Astrocyte (in vitro differentiated cells and primary cell): ENCODE results near the gene ST8SIA6. TPM values are rescaled to one million over a fixed set of nuclear protein-coding genes. Genes with fewer than 3 reads are reported as not detected.
A peak's percentile ranks its signal among the peaks of the same experiment; 100 is the strongest.

ENCODE experiments used
- DNase-seq: peaks from one replicate; pipeline ENCODE4 v3.0.0-alpha.2; 2010; ENCODE audit warnings: low read depth
- FAIRE-seq: peaks from 2 replicates; lab custom pipeline; 2011; peaks lifted over from hg19 to GRCh38; lab: Jason Lieb, UNC
- H2AFZ ChIP-seq: 2 replicates; pipeline ENCODE4 v1.6.0; 2012; ENCODE audit warnings: low read depth, low read length, inconsistent platforms
- H3K27ac ChIP-seq: 2 replicates; pipeline ENCODE4 v1.5.1; 2011; ENCODE audit warnings: low read depth, low read length, inconsistent platforms
- H3K27me3 ChIP-seq: 2 replicates; pipeline ENCODE4 v1.6.0; 2011; ENCODE audit warnings: low read length, inconsistent platforms; ENCODE audit not compliant: insufficient read depth
- H3K36me3 ChIP-seq: 2 replicates; pipeline ENCODE4 v1.5.1; 2011; ENCODE audit warnings: low read length, inconsistent platforms; ENCODE audit not compliant: insufficient read depth
- H3K4me1 ChIP-seq: 2 replicates; pipeline ENCODE4 v1.5.1; 2011; ENCODE audit warnings: low read length, inconsistent platforms; ENCODE audit not compliant: insufficient read depth
- H3K4me2 ChIP-seq: 2 replicates; pipeline ENCODE4 v1.6.0; 2012; ENCODE audit warnings: low read length, inconsistent platforms
- H3K4me3 ChIP-seq: 2 replicates; pipeline ENCODE4 v1.5.1; 2011; ENCODE audit warnings: low read depth, mild to moderate bottlenecking, low read length, inconsistent platforms; ENCODE audit not compliant: insufficient read depth
- H3K79me2 ChIP-seq: 2 replicates; pipeline ENCODE4 v1.6.0; 2012; ENCODE audit warnings: mild to moderate bottlenecking, low read length, inconsistent platforms; ENCODE audit not compliant: insufficient read depth
- H3K9ac ChIP-seq: 2 replicates; pipeline ENCODE4 v1.6.0; 2012; ENCODE audit warnings: mild to moderate bottlenecking, low read length, inconsistent platforms
- H3K9me3 ChIP-seq: 2 replicates; pipeline ENCODE4 v1.5.1; 2012; ENCODE audit warnings: low read depth, mild to moderate bottlenecking, low read length, inconsistent platforms; ENCODE audit not compliant: insufficient read depth
- H4K20me1 ChIP-seq: 2 replicates; pipeline ENCODE4 v1.6.0; 2012; ENCODE audit warnings: low read length, inconsistent platforms; ENCODE audit not compliant: insufficient read depth
- H3K27ac Mint-ChIP-seq: one replicate; pipeline ENCODE4 v1.8.0; 2021; ENCODE audit warnings: mild to moderate bottlenecking, mixed read lengths; ENCODE audit not compliant: unreplicated experiment
- H3K27me3 Mint-ChIP-seq: one replicate; pipeline ENCODE4 v1.8.0; 2021; ENCODE audit warnings: low read depth, mixed read lengths; ENCODE audit not compliant: unreplicated experiment
- H3K36me3 Mint-ChIP-seq: one replicate; pipeline ENCODE4 v1.8.0; 2021; ENCODE audit warnings: low read depth, mixed read lengths; ENCODE audit not compliant: unreplicated experiment
- H3K4me1 Mint-ChIP-seq: one replicate; pipeline ENCODE4 v1.8.0; 2021; ENCODE audit warnings: low read depth, mixed read lengths; ENCODE audit not compliant: unreplicated experiment
- H3K4me3 Mint-ChIP-seq: one replicate; pipeline ENCODE4 v1.8.0; 2021; ENCODE audit warnings: mild to moderate bottlenecking, moderate library complexity, mixed read lengths; ENCODE audit not compliant: unreplicated experiment
- H3K9me3 Mint-ChIP-seq: one replicate; pipeline ENCODE4 v1.8.0; 2021; ENCODE audit warnings: mild to moderate bottlenecking, mixed read lengths; ENCODE audit not compliant: unreplicated experiment
- EZH2 ChIP-seq: IDR thresholded peaks from 2 replicates; pipeline ENCODE4 v1.6.1; 2012; ENCODE audit warnings: mild to moderate bottlenecking, low read length, inconsistent platforms; ENCODE audit not compliant: insufficient read depth
- total RNA-seq: library from RNA; stranded (reverse); gene quantifications from 2 replicates; pipeline ENCODE4 v1.2.1, GENCODE V29; 2021
- TF ChIP-seq, protein P1 (sequence below): IDR thresholded peaks from 2 replicates; pipeline ENCODE4 v1.5.1; 2011; ENCODE audit warnings: low read depth, mild to moderate bottlenecking, inconsistent platforms, low read length, moderate library complexity; ENCODE audit not compliant: insufficient read depth

ST8SIA6 gene
- total RNA-seq, 1 donor from 2014 or later = not detected

DNA sequence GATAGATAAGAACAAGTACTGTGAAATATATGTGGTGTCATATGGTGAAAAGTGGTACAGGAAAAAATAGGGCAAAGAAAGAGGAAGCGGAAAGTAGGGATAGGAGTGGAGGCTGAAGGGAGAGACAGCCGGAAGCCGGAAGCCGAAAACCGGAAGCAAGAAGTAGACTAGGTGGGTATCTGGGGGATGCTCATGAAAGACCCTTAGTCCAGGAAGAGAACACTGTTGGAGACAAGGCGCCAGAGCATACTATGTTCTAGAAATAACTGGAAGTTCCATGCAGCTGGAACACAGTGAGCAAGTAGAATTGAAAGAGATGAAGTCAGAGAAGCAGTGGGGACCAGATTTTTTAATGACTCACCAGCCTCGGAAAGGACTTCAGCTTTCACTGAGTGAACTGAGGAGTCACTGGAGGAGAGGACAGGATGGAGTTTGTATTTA is 22.5 kb downstream of the ST8SIA6 start:
- H4K20me1 ChIP-seq = no peaks in the 10 kb centered on the region
- H2AFZ ChIP-seq = no peak overlapping the region
- no peaks in the 10 kb centered on the region for H3K9me3 Mint-ChIP-seq

DNA sequence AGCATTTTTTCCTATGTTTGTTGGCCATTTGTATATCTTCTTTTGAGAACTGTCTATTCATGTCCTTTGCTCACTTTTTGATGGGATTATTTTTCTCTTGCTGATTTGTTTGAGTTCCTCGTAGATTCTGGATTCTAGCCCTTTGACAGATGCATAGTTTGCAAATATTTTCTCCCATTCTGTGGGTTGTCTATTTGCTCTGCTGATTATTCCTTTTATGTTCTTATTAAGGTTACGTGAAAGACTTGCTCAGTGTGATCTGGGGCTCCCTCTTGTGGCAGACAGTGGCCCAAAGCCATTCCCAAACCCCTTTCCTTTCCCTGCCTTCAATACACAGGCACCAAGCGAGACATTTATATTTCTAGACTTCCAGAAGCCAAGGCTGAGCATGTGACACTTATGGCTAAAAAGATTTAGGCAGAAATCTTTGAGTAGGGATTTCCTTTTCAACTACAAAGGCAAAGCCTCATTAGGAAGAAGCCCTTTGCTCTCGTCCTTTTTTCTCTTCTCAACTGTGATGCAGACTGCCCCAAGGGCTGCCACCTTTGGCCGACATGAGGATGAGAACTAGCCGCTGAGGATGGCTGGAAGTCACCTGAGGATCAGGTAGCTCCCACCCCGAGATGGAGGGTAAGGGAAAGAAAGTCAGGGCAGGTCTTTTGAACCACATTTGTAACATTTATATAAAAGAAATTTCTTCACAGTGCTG is 23.6 kb downstream of the ST8SIA6 start:
- Histone ChIP-seq H3K4me2 (peak overlapping the region; percentile 32), H3K27me3 (no peaks in the 10 kb centered on the region), H3K4me1 (no peaks in the 10 kb centered on the region), H3K79me2 (no peaks in the 10 kb centered on the region), H4K20me1 (no peaks in the 10 kb centered on the region), H2AFZ (no peak overlapping the region), H3K9me3 (no peaks in the 10 kb centered on the region), H3K9ac (no peak overlapping the region), H3K36me3 (no peaks in the 10 kb centered on the region), H3K4me3 (no peak overlapping the region), H3K27ac (no peak overlapping the region)
- H3K27me3 Mint-ChIP-seq = no peaks in the 10 kb centered on the region
- TF ChIP-seq, protein P1, sequence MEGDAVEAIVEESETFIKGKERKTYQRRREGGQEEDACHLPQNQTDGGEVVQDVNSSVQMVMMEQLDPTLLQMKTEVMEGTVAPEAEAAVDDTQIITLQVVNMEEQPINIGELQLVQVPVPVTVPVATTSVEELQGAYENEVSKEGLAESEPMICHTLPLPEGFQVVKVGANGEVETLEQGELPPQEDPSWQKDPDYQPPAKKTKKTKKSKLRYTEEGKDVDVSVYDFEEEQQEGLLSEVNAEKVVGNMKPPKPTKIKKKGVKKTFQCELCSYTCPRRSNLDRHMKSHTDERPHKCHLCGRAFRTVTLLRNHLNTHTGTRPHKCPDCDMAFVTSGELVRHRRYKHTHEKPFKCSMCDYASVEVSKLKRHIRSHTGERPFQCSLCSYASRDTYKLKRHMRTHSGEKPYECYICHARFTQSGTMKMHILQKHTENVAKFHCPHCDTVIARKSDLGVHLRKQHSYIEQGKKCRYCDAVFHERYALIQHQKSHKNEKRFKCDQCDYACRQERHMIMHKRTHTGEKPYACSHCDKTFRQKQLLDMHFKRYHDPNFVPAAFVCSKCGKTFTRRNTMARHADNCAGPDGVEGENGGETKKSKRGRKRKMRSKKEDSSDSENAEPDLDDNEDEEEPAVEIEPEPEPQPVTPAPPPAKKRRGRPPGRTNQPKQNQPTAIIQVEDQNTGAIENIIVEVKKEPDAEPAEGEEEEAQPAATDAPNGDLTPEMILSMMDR = peak; percentile 95
- no peak for TF ChIP-seq EZH2
- no peaks in the 10 kb centered on the region for H3K9me3 Mint-ChIP-seq
- no peak overlapping the region for H3K27ac Mint-ChIP-seq
- no peaks in the 10 kb centered on the region for H3K36me3 Mint-ChIP-seq
- DNase-seq (peak; percentile 49), FAIRE-seq (no peak)
- H3K4me3 Mint-ChIP-seq = no peak overlapping the region
- peaks cover 3% of the 10 kb centered on the region for H3K4me1 Mint-ChIP-seq

More for the DNA sequence above, 22.5 kb downstream of the ST8SIA6 start:
- FAIRE-seq (no peak), DNase-seq (peak; percentile 49)
- H3K36me3 ChIP-seq = no peaks in the 10 kb centered on the region
- no peak overlapping the region for H3K27ac Mint-ChIP-seq
- H3K27me3 Mint-ChIP-seq = no peaks in the 10 kb centered on the region
- H3K9me3 ChIP-seq = no peaks in the 10 kb centered on the region
- no peaks in the 10 kb centered on the region for H3K4me1 ChIP-seq
- no peaks in the 10 kb centered on the region for H3K27me3 ChIP-seq
- H3K79me2 ChIP-seq = no peaks in the 10 kb centered on the region
- no peak overlapping the region for H3K4me3 ChIP-seq
- H3K9ac ChIP-seq = no peak overlapping the region
- no peak overlapping the region for H3K4me3 Mint-ChIP-seq
- H3K27ac ChIP-seq = no peak overlapping the region
- H3K4me2 ChIP-seq = no peak overlapping the region
- H3K36me3 Mint-ChIP-seq = no peaks in the 10 kb centered on the region
- TF ChIP-seq, protein P1 = no peak
- no peak for TF ChIP-seq EZH2
- peaks cover 3% of the 10 kb centered on the region for H3K4me1 Mint-ChIP-seq

DNA sequence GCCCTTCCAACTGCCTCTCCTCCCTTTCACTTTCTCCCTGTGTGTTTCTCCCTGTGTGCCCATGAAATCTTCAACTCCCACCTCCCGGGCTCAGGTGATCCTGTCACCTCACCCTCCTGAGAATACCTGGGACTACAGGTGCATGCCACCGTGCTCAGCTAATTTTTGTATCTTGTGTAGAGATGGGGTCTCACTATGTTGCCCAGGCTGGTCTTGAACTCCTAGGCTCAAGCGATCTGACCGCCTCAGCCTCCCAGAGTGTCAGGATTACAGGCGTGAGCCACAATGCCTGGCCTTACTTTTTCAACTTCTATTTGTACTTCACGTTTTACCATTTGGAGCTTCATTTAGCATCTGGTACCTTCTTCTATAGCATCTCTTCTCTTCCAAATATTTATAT is 24.9 kb downstream of the ST8SIA6 start:
- no peaks in the 10 kb centered on the region for H3K36me3 ChIP-seq
- H3K4me3 ChIP-seq = no peak overlapping the region
- Mint-ChIP-seq H3K27ac (no peak overlapping the region), H3K9me3 (no peaks in the 10 kb centered on the region), H3K27me3 (no peaks in the 10 kb centered on the region), H3K4me1 (peaks cover 3% of the 10 kb centered on the region), H3K4me3 (no peak overlapping the region), H3K36me3 (no peaks in the 10 kb centered on the region)
- H3K27me3 ChIP-seq = no peaks in the 10 kb centered on the region
- H3K9me3 ChIP-seq = no peaks in the 10 kb centered on the region
- H2AFZ ChIP-seq = no peak overlapping the region
- no peak for DNase-seq
- H3K4me1 ChIP-seq = no peaks in the 10 kb centered on the region
- H3K27ac ChIP-seq = no peak overlapping the region
- no peaks in the 10 kb centered on the region for H3K79me2 ChIP-seq
- H4K20me1 ChIP-seq = no peaks in the 10 kb centered on the region
- no peak for FAIRE-seq
- no peak for TF ChIP-seq EZH2
- TF ChIP-seq, protein P1 = no peak
- no peak overlapping the region for H3K4me2 ChIP-seq
- H3K9ac ChIP-seq = no peak overlapping the region
